CD4-positive, CD25-positive, alpha-beta regulatory T cell (primary cell): ENCODE measurements around the gene RAB40C. TPM values are rescaled to one million over a fixed set of nuclear protein-coding genes. Genes with fewer than 3 reads are reported as not detected.

Experiments used
- ATAC-seq, 2 donors: fragments of 150-1000 bp; cut with Tn5 transposase; one replicate each; pipeline ENCODE4 v1.10.0; 2021; ENCODE audit warnings: low read depth in 2 of 2, moderate number of reproducible peaks in 2 of 2, moderate library complexity in 1 of 2
- DNase-seq, 3 donors: peaks; one replicate each; pipeline versions ENCODE4 v3.0.0 to v3.0.0-alpha.2; 2012 to 2022; ENCODE audit warnings: mixed read lengths in 1 of 3
- H3K27ac ChIP-seq: one replicate; pipeline ENCODE4 v1.7.0; 2013; ENCODE audit warnings: mild to moderate bottlenecking, low read length; ENCODE audit not compliant: insufficient read depth, poor library complexity, severe bottlenecking
- H3K27me3 ChIP-seq: one replicate; pipeline ENCODE4 v1.7.0; 2013; ENCODE audit warnings: low read length; ENCODE audit not compliant: control insufficient read depth, insufficient read depth
- H3K36me3 ChIP-seq: one replicate; pipeline ENCODE4 v1.7.0; 2013; ENCODE audit warnings: mild to moderate bottlenecking, low read length, moderate library complexity; ENCODE audit not compliant: control insufficient read depth, insufficient read depth
- H3K4me1 ChIP-seq: 2 replicates; pipeline ENCODE4 v1.7.0; 2013; ENCODE audit warnings: mild to moderate bottlenecking, low read length; ENCODE audit not compliant: insufficient read depth, control insufficient read depth, poor library complexity, severe bottlenecking
- H3K4me3 ChIP-seq: one replicate; pipeline ENCODE4 v1.7.0; 2013; ENCODE audit warnings: low read depth, mild to moderate bottlenecking, low read length, moderate library complexity
- H3K9me3 ChIP-seq, 2 experiments: 1 replicate in 1 of 2; 2 replicates in 1 of 2; pipeline ENCODE4 v1.7.0; 2013; ENCODE audit warnings: low read length in 2 of 2, mild to moderate bottlenecking in 1 of 2, moderate library complexity in 1 of 2; ENCODE audit not compliant: control insufficient read depth in 2 of 2
- H3K27ac Mint-ChIP-seq, 3 donors: one replicate each; pipeline ENCODE4 v1.8.0; 2020 to 2022; ENCODE audit warnings: mild to moderate bottlenecking in 3 of 3, mixed read lengths in 3 of 3, moderate library complexity in 2 of 3
- H3K27me3 Mint-ChIP-seq: one replicate; pipeline ENCODE4 v1.8.0; 2022; ENCODE audit warnings: mild to moderate bottlenecking, mixed read lengths
- H3K36me3 Mint-ChIP-seq: one replicate; pipeline ENCODE4 v1.8.0; 2020; ENCODE audit warnings: mixed read lengths
- H3K4me1 Mint-ChIP-seq, 4 donors: one replicate each; pipeline ENCODE4 v1.8.0; 2020 to 2022; ENCODE audit warnings: mixed read lengths in 4 of 4, mild to moderate bottlenecking in 1 of 4
- H3K4me3 Mint-ChIP-seq, 4 donors: one replicate each; pipeline ENCODE4 v1.8.0; 2020 to 2022; ENCODE audit warnings: mild to moderate bottlenecking in 4 of 4, mixed read lengths in 4 of 4, moderate library complexity in 3 of 4
- H3K9me3 Mint-ChIP-seq, 7 donors: one replicate each; pipeline ENCODE4 v1.8.0; 2020 to 2022; ENCODE audit warnings: mixed read lengths in 7 of 7, mild to moderate bottlenecking in 3 of 7, moderate library complexity in 2 of 7
- polyA plus RNA-seq, 4 donors: library from polyadenylated mRNA; unstranded; fragments of 300-500 nt; fragmentation: Illumina TruSeq; gene quantifications; one replicate each; pipeline ENCODE4 v1.2.3, GENCODE V29; 2021
- total RNA-seq: library from RNA; stranded (reverse); gene quantifications from one replicate; pipeline ENCODE4 v1.2.3, GENCODE V29; 2022

Gene RAB40C
- total and polyA plus RNA-seq, 5 donors from 2014 or later, result 6.8 to 12.1 (median 8.6) TPM

- DNase-seq (no peak), ATAC-seq (no peak)
- H3K27me3 Mint-ChIP-seq, result no peaks in the 10 kb centered on the region
- H3K4me3 Mint-ChIP-seq, result peak overlapping the region in 3 of 4 donors; percentile 24 to 92 (median 60)
- no peak overlapping the region for H3K27ac ChIP-seq
- H3K27me3 ChIP-seq, result no peaks in the 10 kb centered on the region
- no peaks in the 10 kb centered on the region for H3K9me3 Mint-ChIP-seq
- peaks cover 0 to 18% (median 3%) of the 10 kb centered on the region in 4 donors for H3K4me1 Mint-ChIP-seq
- H3K4me1 ChIP-seq, result peaks cover 18% of the 10 kb centered on the region
- no peaks in the 10 kb centered on the region for H3K9me3 ChIP-seq
- H3K27ac Mint-ChIP-seq, result no peak overlapping the region
- peaks cover 17% of the 10 kb centered on the region for H3K36me3 ChIP-seq
- H3K4me3 ChIP-seq, result no peak overlapping the region
- no peaks in the 10 kb centered on the region for H3K36me3 Mint-ChIP-seq
Measured at GRCh38 chr16:674214-674881, 84.5 kb downstream of the RAB40C start.

GRCh38 chr16:674968-675883 lies 85.4 kb downstream of the RAB40C start, which contains the start of gene RHBDL1:
RHBDL1 (plus strand) TSS chr16:675671; CDS start chr16:675791, 120 bp downstream.
- Histone ChIP-seq H3K27ac (no peak within 1 kb of the TSS), H3K4me1 (peaks cover 19% of the 10 kb centered on the region), H3K27me3 (no peaks in the 10 kb centered on the region), H3K9me3 (no peaks in the 10 kb centered on the region), H3K36me3 (peaks cover 16% of the 10 kb centered on the region), H3K4me3 (no peak within 1 kb of the TSS)
- H3K27me3 Mint-ChIP-seq, result no peaks in the 10 kb centered on the region
- H3K27ac Mint-ChIP-seq, result peak within 1 kb of the TSS in 1 of 3 donors; percentile 14
- peak within 1 kb of the TSS in 3 of 4 donors; percentile 60 to 92 (median 65) for H3K4me3 Mint-ChIP-seq
- H3K9me3 Mint-ChIP-seq, result no peaks in the 10 kb centered on the region
- H3K36me3 Mint-ChIP-seq, result no peaks in the 10 kb centered on the region
- ATAC-seq (no peak), DNase-seq (no peak)
- H3K4me1 Mint-ChIP-seq, result peaks cover 0 to 20% (median 3%) of the 10 kb centered on the region in 4 donors

- H3K36me3 Mint-ChIP-seq, result no peaks in the 10 kb centered on the region
- ATAC-seq (no peak), DNase-seq (no peak)
- no peak overlapping the region for H3K4me3 Mint-ChIP-seq
- H3K27ac ChIP-seq, result no peak overlapping the region
- H3K27me3 ChIP-seq, result no peaks in the 10 kb centered on the region
- no peaks in the 10 kb centered on the region for H3K9me3 Mint-ChIP-seq
- H3K27ac Mint-ChIP-seq, result peak overlapping the region in 1 of 3 donors; percentile 14
- H3K36me3 ChIP-seq, result peaks cover 13% of the 10 kb centered on the region
- peaks cover 0 to 21% (median 3%) of the 10 kb centered on the region in 4 donors for H3K4me1 Mint-ChIP-seq
- no peaks in the 10 kb centered on the region for H3K9me3 ChIP-seq
- no peak overlapping the region for H3K4me3 ChIP-seq
- peaks cover 26% of the 10 kb centered on the region for H3K4me1 ChIP-seq
- no peaks in the 10 kb centered on the region for H3K27me3 Mint-ChIP-seq
Measured at GRCh38 chr16:675884-676564, 86.2 kb downstream of the RAB40C start.

- Histone ChIP-seq H3K27me3 (no peaks in the 10 kb centered on the region), H3K36me3 (peaks cover 9% of the 10 kb centered on the region), H3K27ac (no peak overlapping the region), H3K4me3 (no peak overlapping the region), H3K4me1 (peaks cover 31% of the 10 kb centered on the region), H3K9me3 (no peaks in the 10 kb centered on the region)
- H3K4me3 Mint-ChIP-seq, result peak overlapping the region in 3 of 4 donors; percentile 2 to 43 (median 29)
- ATAC-seq, result no peak
- peaks cover 0 to 25% (median 3%) of the 10 kb centered on the region in 4 donors for H3K4me1 Mint-ChIP-seq
- no peaks in the 10 kb centered on the region for H3K27me3 Mint-ChIP-seq
- no peaks in the 10 kb centered on the region for H3K36me3 Mint-ChIP-seq
- H3K9me3 Mint-ChIP-seq, result no peaks in the 10 kb centered on the region
- DNase-seq, result no peak
- no peak overlapping the region for H3K27ac Mint-ChIP-seq
Measured at GRCh38 chr16:676565-676902, 86.7 kb downstream of the RAB40C start.

GRCh38 chr16:676913-677312 lies 87.0 kb downstream of the RAB40C start:
- Mint-ChIP-seq H3K4me3 (peak overlapping the region in 3 of 4 donors; percentile 29 to 43 (median 43)), H3K36me3 (no peaks in the 10 kb centered on the region), H3K27me3 (no peaks in the 10 kb centered on the region), H3K9me3 (no peaks in the 10 kb centered on the region), H3K27ac (no peak overlapping the region), H3K4me1 (peaks cover 0 to 28% (median 3%) of the 10 kb centered on the region in 4 donors)
- ATAC-seq (no peak), DNase-seq (no peak)
- H3K4me1 ChIP-seq, result peaks cover 34% of the 10 kb centered on the region
- H3K9me3 ChIP-seq, result no peaks in the 10 kb centered on the region
- H3K4me3 ChIP-seq, result no peak overlapping the region
- H3K36me3 ChIP-seq, result peaks cover 11% of the 10 kb centered on the region
- no peaks in the 10 kb centered on the region for H3K27me3 ChIP-seq
- no peak overlapping the region for H3K27ac ChIP-seq

- H3K27ac Mint-ChIP-seq, result no peak overlapping the region
- peaks cover 2% of the 10 kb centered on the region for H3K36me3 Mint-ChIP-seq
- Histone ChIP-seq H3K27ac (no peak overlapping the region), H3K4me3 (no peak overlapping the region), H3K36me3 (peaks cover 12% of the 10 kb centered on the region), H3K4me1 (peaks cover 34% of the 10 kb centered on the region), H3K9me3 (no peaks in the 10 kb centered on the region), H3K27me3 (no peaks in the 10 kb centered on the region)
- peaks cover 0 to 32% (median 4%) of the 10 kb centered on the region in 4 donors for H3K4me1 Mint-ChIP-seq
- peak overlapping the region in 2 of 4 donors; percentile 29 to 43 for H3K4me3 Mint-ChIP-seq
- DNase-seq (no peak), ATAC-seq (no peak)
- no peaks in the 10 kb centered on the region for H3K9me3 Mint-ChIP-seq
- H3K27me3 Mint-ChIP-seq, result no peaks in the 10 kb centered on the region
Measured at GRCh38 chr16:677316-678190, 87.7 kb downstream of the RAB40C start.
